Fibroblast of skin of right biceps (primary cell): ENCODE measurements around the gene CD46.
"Not testable (repeated sequence)": the region's sequence is repeated elsewhere in the genome, so short reads cannot be mapped to it uniquely, and the experiment has no call there.

Experiments used
- DNase-seq: peaks from one replicate; pipeline ENCODE4 v3.0.0-alpha.2; 2013

Gene CD46

DNA sequence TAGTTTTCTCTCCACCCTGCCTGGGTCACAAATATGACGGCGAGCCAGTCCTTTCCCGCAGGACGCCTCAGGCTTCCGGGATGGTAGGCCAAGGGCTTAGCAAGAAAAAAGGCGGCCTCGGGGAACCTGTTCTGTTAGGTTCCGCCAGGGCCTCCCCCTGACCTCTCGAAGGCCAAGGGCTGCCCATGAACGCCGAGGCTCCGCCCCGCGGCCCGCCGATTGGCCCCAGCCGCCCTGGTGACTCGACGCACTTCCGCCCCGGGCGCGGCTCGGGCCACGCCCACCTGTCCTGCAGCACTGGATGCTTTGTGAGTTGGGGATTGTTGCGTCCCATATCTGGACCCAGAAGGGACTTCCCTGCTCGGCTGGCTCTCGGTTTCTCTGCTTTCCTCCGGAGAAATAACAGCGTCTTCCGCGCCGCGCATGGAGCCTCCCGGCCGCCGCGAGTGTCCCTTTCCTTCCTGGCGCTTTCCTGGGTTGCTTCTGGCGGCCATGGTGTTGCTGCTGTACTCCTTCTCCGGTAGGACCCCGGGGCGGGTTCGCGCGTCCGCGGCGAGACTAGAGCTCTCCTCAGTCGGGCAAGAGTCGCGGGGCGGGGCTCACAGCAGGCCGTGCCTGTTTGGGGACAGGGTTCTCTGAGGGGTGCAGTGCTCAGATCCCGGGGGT, at the start of gene CD46:
Gene CD46, plus strand, starts transcription at position 265 of the 666 bp plus-strand sequence. Its CDS starts 159 bp downstream, at position 424.
- DNase-seq: peak; percentile 90

DNA sequence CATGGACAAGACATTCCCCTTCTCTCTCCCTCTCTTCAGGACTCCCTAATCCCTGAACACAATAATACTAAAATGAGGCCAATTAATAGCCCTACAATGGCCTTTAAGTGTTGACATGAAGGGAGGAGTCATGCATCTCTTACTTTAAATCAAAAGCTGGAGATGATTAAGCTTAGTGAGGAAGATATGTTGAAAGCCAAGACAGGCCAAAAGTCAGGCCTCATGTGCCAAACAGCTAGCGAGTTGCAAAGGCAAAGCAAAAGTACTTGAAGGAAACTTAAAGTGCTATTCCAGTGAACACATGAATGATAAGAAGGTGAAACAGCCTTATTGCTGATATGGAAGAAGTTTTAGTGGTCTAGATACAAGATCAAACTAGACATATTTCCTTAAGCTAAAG, 49.5 kb upstream of the CD46 start:
- DNase-seq: no peak

DNA sequence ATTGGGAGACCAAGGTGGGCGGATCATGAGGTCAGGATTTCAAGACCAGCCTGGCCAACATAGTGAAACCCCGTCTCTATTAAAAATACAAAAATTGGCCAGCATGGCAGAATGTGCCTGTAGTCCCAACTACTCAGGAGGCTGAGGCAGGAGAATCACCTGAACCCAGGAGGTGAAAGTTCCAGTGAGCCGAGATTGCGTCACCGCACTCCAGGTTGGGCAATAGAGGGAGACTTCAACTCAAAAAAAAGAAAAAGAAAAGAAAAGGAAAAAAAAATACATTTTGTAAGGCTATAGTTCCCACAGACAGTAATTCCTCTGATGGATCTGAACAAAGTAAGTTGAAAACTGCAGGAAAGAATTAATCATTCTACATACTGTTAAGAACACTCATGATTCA, 48.1 kb upstream of the CD46 start:
- no peak for DNase-seq

DNA sequence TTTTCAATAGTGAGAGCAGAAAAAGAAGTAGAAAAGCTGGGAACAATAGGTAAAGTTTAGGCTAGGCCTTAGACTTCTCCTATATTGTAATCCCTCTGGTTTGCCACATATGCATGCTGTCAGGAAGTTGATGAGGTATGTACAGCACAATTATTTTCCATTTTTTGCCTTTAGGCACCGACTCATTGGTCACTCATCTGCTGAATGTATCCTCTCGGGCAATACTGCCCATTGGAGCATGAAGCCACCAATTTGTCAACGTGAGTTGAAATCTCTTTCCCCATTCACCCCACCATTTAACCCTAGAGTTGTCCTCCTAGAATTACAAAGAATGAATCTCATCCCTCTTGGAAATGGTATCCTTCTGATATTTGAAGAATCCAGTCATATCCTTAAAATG, 43.9 kb upstream of the CD46 start:
- not testable (repeated sequence) for DNase-seq

DNA sequence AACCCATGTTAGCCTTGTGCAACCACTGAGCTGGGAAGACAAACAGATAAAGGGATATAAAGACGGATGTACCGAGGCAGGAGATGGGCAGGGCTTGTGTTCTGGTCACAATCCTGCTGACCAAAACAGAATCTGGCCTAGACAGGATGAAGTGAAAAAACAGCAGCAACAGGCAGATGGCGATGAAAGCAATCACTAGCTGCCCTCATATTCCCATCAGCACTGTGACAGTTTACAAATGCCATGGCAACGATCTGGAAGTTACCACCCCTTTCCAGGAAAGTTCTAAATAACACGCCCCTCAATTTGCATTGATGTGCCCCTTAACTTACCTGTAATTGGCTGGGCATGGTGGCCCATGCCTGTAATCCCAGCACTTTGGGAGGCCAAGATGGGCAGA, 40.6 kb upstream of the CD46 start:
- DNase-seq: no peak

DNA sequence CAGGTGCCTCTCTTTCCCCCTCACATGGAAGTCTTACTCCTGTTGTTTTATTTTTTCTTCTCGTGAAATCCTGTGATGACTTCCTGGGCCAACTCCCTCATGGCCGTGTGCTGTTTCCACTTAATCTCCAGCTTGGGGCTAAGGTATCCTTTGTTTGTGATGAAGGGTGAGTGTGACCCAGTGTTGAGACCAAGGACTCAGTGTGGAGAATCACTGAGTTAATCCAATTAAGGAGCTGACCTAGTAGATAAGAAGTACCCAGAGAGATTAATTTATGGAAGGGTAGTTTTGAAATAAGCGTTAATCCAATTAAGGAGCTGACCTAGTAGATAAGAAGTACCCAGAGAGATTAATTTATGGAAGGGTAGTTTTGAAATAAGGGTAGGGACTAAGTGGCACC, 39.2 kb upstream of the CD46 start:
- DNase-seq: not testable (repeated sequence)

DNA sequence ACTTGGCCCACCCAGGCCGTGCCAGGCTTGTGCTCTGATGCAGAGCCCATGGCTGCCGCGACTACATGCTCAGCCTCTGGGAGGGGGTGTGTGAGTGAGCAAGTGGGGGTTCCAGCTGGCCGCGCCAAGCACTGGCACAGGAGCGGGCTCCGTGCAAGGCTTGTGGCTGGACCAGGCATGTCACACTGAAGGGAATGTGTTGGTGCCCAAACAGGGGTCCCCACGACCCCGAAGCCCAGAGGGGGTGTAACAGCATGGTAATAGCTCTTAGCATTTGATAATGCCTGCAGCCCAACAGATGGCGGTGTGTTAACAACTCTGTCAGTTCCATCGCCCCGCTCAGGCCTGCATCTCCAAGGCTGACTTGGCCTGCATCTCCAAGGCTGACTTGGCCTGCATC, 38.3 kb upstream of the CD46 start:
- no peak for DNase-seq

DNA sequence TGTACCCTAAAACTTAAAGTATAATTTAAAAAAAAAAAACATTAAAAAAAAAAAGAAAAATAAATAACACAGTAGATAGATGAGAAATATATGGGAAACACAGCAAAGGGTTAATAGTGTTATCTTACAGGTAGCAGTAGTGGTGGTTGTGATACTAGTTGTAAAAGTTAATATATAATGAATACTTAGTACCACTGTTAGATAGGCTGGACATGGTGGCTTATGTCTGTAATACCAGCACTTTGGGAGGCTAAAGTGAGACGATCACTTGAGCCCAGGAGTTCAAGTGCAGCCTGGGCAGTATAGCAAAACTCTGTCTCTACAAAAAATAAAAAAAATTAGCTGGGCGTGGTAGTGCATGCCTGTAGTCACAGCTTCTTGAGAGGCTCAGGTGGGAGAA, 32.6 kb upstream of the CD46 start:
- DNase-seq: no peak

DNA sequence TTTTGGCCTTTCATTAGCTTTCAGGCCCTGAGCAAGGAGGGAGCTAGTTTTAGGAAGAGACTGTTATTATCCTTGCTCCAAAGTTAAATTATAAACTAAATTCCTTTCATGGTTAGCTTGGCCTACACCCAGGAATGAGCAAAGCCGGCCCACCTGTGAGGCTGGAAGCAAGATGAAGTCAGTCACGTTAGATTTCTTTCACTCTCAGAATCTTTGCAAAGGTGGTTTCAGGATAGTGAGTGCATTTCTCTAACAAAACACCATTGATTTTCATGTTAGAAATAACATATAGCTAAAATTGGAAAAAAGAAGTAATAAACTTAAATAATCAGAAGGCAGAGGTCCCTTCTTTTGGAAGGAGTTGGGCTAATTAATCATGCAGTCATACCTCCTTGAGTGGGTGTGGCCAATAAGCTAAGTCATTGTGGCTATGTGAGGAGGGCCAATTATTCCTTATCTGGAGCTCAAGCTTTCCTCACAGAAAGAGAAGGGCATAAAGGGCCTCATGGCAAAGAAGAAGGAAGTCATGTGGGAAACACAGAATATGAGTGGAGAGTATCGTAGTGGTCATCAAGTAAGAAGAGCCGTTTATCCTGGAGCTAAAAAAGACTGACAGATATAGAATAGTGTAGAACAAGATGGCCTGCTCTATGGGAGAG, 23.5 kb upstream of the CD46 start:
- DNase-seq: not testable (repeated sequence)

DNA sequence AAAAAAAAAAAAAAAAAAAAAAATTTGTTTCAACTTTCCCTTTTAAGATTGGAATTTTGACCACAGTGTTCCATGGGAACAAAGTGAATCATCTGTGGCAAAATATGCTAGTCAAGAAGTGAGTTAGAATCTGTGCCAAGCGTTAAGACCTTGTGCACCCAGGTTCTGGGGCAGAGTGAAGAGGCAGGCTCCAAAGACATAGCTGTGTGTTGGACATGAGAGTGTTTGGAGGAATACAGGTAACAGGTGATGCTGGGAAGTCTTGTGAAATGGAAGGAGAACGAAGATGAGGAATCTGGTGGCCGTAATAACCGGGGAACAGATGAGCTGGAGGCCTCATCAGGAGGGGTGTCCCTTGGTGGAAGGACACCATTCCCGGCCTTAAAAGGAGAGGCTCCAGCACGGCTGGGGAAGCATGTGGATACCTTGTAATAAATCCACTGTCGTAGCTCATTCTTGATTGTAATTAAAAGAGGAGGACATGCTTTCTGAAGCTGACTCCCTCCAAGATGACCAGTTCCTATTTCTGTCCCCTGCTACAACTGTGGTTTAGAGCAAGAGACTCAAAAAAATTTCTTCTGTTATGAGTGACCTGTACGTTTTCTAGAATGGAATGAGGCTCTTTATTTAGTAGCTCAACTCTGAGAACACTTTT, 14.2 kb upstream of the CD46 start:
- DNase-seq: not testable (repeated sequence)

DNA sequence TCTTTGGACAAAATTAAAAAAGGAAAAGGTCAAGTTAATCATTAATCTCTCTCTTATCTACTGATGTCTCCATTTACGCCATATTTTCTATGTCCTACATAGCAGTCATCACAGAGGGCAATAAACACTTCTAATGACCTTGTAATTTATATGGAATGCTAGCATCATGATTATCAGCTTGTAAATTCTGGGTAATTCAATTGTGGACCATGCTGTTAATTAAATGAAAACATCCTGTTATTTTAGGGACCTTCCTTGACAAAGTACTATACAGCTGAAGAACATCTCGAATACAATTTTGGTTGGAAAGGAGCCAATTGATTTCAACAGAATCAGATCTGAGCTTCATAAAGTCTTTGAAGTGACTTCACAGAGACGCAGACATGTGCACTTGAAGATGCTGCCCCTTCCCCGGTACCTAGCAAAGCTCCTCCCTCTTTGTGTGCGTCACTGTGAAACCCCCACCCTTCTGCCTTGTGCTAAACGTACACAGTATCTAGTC, 13.6 kb upstream of the CD46 start:
- not testable (repeated sequence) for DNase-seq

DNA sequence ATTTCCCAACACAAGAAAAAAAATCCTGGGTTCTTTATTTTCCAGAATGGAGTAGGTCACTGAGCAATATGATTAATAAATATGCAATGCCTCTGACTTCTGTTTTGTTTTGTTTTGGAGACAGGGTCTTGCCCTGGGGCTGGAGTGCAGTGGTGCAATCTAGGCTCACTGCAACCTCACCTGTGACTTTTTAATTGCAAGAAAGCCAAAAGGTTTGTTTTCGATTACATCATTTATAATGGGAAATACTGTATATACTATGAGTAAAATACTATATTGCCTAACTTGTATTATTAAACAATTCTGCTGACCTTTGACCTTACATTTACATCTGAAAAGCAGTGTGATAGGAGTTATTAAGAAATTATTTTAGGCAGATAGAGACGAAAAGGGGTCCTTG, 11.6 kb upstream of the CD46 start:
- DNase-seq: no peak

DNA sequence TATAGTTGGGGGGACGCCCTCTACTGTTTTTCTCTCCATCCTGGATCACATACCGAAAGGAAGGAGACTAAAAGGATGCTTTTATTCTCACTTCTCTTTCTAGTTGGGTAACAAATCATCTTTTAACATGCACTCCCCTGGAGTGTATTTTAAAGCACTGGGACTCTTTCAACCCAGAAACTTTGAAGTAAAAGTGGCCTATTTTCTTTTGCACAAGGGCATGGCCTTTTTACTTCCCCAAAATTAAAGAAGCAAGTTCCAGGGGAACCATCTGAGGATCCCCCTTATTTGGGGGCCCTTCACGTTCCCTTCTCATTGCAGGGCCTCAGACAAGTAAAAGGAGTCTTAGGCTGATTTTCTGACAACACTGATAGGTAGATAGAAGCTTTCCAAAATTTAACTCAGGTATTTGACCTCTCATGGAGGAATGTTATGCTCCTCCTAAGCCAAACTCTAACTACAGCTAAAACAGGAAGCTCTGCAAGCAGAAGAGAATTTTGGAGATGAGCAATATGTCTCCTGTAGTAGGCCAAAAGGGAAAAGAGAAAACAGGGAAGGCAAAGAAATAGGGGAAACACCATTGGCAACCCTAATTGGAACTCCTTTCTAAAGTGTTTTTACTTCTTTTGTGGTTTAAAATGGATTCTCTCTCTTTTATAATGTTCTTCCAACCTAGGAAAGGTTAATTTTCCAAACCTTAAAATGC, 8.9 kb upstream of the CD46 start:
- DNase-seq: no peak

DNA sequence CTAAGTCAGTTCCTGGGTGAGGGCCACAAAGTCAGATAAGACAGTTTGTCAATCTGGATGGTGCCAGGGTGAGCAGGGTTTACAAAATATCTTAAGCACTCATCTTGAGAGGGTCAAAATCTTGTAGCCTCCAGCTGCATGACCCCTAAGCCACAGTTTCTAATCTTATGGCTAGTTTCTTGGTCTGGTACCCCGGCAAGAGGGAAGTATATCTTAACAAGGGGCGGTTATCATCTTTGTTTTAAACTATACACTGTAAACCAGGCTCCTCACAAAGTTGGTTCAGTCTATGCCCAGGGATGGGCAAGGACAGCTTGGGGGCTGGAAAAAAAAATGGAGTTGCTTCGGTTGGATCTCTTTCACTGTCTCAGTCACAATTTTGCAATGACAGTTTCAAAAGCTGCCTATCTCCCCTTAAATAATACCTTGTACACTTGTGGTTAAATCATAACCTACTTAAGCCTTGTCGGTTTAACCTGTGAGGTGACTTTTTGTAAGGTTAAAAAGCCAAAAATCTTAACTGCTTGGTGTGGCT, 7.8 kb upstream of the CD46 start:
- no peak for DNase-seq

DNA sequence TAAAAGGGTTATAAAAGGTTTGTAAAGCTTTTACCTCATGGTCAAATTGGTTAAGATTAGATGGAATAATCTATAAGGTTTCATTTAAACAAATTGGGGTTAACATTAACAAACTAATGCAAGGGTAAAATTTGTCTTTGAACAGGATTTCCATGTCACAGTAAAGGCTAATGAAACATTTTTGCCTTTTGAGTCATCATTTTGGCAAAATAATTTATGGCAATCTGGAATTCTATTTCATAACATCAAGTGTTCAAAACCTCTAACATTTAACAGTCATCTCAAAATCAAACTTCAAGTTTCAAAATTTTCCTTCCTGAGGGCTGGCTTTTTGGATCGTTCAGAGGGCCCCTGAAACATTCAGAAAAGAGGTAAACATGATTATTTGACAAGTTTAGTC, 6.6 kb upstream of the CD46 start:
- peak; percentile 57 for DNase-seq

DNA sequence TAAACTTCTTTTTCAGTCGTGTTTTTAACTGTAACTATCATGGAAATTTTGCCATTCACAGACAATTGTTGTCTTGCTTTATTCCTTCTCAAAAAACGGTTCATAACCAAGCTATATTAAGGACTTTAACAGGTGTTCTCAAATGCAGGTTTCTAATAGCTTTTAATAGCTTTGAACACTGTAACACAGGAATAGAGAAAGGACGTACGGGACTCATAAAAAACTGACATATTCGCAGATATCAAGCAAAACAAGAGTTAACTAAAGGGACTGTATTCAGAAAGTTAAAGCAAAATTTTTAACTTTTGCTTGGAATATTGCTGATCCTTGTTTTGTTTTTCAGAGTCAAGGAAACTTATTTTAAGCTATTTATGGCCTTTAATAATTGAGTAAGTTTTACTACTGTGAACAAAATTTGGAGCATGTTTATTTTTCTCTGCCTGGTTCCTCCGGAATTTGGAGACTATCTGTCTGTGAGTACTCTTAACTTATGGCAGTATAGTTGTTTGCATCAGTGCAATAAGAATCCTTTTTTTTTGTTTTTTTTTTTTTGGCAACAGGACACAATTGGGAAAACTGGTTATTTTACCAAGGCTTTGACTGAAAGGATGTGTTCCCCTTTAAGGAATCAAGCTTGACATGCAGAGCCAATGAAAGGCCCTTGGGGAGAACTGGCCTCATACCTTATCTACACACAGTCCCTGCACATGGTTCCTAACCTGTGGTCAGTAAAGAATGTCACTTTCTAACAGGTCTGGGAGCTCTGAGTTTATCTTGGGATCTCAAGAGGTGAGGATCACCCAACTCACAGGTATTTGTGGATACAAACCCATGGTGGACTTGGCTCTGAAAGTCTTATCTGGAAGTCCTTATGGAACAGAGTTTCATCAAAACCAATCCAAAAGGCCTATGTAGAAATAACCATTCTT, 5.8 kb upstream of the CD46 start:
- DNase-seq: no peak

DNA sequence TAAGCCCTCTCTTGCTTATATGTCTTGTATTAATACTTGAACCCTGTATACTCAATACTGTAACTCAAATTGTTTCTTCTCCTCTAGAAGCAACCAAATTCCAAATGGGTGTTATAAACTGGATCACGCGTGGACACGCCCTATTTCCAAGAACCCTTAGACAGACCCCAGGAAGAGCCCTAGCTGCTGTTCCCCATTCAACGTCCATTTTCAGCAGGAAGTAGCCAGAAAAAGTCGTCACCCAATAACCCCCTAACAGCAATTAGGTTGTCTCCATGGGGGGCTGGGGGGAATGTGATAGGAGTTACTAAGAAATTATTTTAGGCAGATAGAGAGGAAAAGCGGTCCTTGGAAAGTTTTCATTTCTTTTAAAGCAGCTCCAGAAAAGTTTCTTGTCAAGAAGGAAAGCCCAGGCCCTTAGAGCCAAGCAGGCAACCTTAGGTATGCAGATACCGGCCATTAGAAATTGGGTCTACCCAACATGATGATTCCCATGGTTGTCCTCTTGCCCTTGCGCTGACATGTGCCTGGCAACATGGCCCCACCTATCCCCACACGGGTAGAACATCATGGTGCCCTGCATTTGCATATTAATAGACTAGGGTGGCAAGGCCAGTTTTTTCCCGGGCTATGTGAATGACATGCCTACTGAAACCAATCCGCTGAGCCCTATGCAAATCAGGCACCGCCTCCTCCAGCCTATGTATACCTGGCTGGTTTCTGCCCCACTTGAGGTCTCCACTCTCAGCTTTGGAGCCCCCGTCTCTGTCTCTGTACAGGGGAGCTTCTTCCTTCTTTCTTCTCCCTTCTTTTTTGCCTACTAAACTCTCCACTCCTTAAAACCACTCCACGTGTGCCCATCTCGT, 4.0 kb upstream of the CD46 start:
- DNase-seq: no peak

DNA sequence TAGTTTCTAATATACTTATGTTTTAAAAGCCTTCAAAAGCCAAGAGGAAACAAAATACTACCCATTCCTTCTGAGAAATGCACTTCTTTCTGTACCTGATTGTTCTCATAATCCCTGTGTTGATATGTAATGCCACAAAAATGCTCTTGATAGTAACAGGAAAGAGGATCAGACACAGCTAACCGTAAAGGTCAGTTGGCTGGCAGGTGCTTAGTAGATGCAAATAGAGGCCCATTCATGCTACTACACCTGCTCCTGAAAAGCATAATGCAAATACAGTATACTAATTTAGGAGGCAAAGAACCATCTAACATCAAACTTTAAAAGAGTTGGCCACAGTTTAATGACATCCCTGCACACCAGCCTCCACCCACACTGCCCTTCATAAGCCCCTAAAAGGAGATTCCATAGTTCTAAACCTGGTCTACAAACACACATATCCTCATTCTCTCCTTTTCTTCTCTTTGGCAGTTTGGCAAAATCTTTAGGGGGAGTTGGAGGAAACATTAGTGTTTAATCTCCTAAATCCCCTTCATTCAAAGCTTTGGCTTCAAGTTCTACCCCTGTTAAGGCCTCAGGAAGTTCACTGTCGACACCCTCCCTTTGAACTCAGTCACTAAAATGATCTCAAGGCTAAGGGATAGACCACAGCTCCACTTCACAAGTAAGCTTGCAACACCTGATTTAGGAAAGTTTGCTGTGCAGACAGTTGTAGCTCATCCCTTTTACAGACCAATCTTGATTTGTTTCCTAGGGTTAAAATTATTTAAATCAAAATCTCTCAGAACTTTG, 2.9 kb upstream of the CD46 start:
- DNase-seq: no peak

DNA sequence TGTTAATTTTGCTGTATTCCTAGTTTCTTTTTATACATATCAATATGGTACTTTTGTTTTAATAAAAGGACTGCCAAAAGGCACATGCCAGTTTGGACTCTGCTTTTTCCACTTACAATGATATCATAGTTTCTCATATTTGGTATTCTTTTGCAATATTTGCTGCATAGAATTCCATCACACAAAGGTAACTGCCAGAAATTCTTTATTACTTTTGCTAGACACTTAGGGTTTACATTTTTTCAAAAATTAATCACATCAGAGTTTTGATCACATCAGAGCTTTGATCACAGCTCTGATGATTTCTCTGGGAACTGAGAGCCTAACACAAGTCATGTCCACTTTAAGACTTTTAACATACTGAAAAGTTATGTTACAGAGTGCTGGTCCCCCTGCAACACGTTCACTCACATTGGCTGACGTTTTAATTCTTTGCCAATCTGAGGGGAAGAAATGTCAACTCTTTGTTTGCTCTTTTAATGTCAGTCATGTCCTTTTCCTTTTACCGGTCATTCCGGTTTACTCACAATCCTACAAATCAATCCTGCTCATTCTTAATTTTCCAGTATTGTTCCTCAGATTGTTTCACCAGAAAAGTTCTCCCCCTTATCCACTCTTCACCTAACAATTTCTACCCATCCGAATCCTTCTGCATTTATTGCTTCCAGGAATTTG, 1.1 kb upstream of the CD46 start:
- no peak for DNase-seq

DNA sequence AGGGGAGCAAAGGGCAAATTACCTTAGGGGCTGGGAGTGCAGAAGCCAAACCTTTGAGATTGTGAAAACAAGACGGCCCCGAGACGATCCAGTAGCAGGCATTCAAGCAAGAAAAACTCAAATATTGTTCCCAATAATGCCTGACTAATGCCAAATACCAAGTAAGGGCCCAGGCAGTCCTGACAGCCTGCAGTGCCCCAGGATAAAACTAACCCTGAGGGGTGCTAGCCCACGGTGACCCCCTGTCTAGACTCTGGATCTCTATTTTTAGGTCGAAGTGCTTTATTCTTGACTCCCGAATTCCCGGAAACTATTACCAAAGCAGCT, 428 bp upstream of the CD46 start:
- DNase-seq: not testable (repeated sequence)
